ENCODE results near the gene FBXO9.

Gene FBXO9

DNA sequence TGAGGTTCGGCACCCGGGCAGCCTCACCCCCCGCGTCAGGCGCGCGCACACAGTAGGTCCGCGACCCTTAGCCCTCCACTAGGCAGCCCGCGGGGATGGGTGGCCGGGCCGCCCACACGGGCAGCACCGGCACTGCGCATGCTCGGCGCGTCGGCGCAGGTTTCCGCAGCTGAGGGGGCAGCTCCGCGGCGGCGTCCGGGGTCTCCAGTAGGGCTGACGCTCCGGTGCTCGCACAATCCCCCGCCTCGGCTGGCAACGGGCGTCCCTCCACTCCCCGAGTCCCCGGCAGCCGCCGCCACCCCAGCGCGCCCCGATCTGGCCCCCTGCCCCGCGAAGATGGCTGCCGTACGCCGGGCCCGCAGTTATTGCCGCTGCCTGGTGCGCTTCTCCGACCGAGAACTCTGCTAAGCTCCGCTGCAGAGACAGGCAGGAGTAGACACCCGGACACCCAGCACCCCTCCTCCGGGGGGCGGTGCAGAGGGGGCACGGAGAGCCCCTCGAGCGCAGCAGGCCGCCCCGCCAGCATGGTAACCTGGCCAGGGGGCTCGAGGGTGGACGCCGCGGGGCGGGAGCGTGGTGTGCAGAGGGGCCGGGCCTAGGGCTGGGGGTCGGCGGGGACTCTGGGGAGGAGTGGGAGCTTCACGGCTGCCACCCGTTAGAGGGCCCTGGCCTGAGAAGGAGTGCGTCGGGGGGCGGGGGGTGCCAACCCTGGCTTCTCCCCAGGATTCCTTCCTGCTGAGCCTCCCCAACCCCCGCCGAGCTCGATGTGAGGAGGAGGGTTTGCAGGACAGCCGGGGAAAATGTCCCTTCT lies at the start of gene FBXO9:
Gene FBXO9 (plus strand): TSS at position 139 of the 811 bp plus-strand sequence. CDS start 386 bp downstream, at position 525.
- peak; percentile 51 to 67 (median 55) for DNase-seq (ENCODE audit: low read depth in 3 of 3)

GRCh38 chr6:53015486-53015885 lies 49.7 kb upstream of the FBXO9 start:
- no peak for DNase-seq (ENCODE audit: low read depth in 3 of 3)

DNA sequence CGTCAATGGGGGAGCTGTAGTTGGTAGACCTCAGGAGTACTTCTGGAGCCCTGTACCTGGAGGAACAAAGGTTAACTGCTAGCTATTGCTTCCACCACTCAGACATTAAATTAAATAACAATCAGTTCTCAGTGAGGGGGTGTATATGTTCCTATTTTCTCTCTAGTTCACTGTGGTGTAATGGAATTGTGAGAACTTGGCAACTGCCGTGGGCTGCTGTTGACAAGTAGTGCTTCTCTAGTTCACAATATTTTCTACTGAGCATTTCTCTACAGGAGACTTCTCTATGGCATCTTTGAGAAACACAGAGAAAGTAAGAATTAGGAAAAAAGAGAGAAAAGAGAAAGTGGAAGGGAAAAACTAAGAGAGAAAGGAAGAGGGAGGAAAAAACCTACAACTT lies 46.8 kb upstream of the FBXO9 start:
- DNase-seq (ENCODE audit: low read depth in 3 of 3) = no peak

GRCh38 chr6:53020005-53020744 lies 45.0 kb upstream of the FBXO9 start:
- no peak for DNase-seq (ENCODE audit: low read depth in 3 of 3)

GRCh38 chr6:53023323-53023722 lies 41.9 kb upstream of the FBXO9 start:
- no peak for DNase-seq (ENCODE audit: low read depth in 3 of 3)

GRCh38 chr6:53026526-53026925 lies 38.7 kb upstream of the FBXO9 start:
- no peak for DNase-seq (ENCODE audit: low read depth in 3 of 3)

DNA sequence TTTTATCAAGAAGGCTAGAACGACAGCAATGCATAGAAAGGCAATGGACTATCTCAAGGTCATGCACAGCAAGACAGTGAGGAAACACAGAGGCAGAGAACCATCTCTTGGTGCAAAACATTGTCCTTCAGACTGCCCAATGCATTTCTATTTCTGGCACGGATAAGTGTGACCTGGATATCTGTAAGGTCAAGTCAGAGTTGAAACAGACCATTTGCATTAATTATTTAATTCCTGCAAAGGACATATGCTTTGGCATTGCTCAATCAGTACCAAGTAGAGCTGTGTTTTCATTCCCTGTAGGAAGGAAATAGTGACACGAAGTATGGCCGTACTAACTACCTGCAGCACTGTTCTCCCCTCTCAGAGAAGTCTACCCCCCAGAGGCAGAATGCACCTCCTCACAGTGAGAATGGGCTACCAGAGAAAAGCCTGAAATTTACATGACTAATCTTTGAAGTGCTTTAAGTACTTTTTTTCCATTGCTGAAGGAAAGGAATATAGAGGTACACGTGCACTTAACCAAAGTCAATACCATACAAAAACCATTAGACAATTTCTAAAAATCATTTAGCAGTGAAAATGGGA lies 38.0 kb upstream of the FBXO9 start:
- no peak for DNase-seq (ENCODE audit: low read depth in 3 of 3)

DNA sequence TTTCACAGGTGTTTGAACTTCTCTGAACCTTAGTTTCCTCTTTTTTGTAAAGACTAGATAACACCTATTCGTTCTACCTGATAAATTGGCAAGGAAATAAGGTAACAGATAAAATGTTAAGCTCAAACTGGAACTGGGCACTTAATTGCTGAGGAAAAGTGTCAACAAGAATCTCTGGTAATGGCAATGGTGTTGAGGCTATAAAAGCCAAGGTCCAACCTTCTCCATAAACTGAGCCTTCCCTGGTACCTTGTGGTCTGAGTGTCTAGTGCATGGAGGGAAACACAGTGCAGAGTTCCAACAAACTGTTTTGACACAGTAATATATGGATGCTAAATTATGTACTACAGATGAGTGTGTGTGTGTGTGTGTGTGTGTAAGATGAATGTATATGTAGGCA lies 36.7 kb upstream of the FBXO9 start:
- DNase-seq (ENCODE audit: low read depth in 3 of 3) = no peak

- DNase-seq (ENCODE audit: low read depth in 3 of 3) = no peak
Measured at GRCh38 chr6:53029257-53029656, 35.9 kb upstream of the FBXO9 start.

GRCh38 chr6:53029761-53030160 lies 35.4 kb upstream of the FBXO9 start:
- no peak for DNase-seq (ENCODE audit: low read depth in 3 of 3)

GRCh38 chr6:53031281-53031680 lies 33.9 kb upstream of the FBXO9 start:
- no peak for DNase-seq (ENCODE audit: low read depth in 3 of 3)

- no peak for DNase-seq (ENCODE audit: low read depth in 3 of 3)
Measured at GRCh38 chr6:53032849-53033248, 32.4 kb upstream of the FBXO9 start.

- DNase-seq (ENCODE audit: low read depth in 3 of 3) = no peak
Measured at GRCh38 chr6:53033764-53034163, 31.4 kb upstream of the FBXO9 start.

GRCh38 chr6:53035549-53036213 lies 29.5 kb upstream of the FBXO9 start:
- DNase-seq (ENCODE audit: low read depth in 3 of 3) = no peak

DNA sequence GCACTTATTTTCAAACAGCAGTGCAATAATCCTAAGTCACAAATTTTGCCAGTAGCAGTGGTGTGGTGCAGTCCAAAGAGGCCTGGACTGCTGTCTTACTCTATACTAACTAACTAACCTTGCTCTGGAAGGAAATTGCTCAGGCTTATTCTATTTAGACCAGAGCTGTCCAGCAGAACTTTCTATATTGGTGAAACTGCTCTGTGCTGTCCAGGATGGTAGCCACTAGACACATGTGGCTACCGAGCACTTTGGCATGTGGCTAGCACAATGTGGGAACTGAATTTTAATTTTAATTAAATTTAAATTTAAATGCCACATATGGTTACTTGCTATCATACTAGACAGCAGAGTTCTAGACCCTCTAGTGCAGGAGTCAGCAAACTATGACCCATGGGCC lies 27.1 kb upstream of the FBXO9 start:
- no peak for DNase-seq (ENCODE audit: low read depth in 3 of 3)

- no peak for DNase-seq (ENCODE audit: low read depth in 3 of 3)
Measured at GRCh38 chr6:53038596-53038995, 26.6 kb upstream of the FBXO9 start.

- DNase-seq (ENCODE audit: low read depth in 3 of 3) = no peak
Measured at GRCh38 chr6:53041356-53041755, 23.8 kb upstream of the FBXO9 start.

DNA sequence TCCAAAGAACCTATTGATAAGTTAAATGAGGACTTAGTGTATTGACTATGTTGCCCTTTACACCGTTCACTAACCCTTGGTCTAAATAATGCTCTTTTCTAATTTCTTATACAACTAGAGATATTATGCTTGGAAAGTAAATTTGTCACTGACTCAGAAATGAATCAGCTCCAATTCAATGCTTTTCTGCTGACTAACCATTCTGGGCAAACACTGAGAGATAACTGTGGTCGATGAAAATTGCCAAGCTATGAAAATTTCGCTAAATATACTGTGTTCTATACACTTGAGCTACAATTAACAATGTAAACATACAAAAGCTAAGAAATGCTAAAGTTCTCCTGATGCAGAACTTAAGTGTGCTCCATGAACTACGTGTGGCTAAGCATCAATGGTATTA lies 23.1 kb upstream of the FBXO9 start:
- no peak for DNase-seq (ENCODE audit: low read depth in 3 of 3)

- DNase-seq (ENCODE audit: low read depth in 3 of 3) = no peak
Measured at GRCh38 chr6:53043581-53043980, 21.6 kb upstream of the FBXO9 start.

DNA sequence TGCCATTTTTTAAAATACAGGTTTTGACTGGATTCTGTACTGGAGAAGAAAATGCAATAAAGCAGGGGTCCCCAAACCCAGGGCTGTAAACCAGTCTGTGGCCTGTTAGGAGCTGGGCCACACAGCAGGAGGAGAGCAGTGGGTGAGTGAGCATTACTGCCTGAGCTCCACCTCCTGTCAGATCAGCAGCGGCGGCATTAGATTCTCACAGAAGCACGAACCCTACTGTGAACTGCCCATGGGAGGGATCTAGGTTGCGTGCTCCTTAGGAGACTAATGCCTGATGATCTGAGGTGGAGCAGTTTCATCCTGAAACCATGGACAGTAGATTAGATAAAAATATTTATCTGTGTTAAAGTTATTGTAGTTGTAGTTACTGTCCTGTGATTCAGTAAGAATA lies 21.1 kb upstream of the FBXO9 start:
- no peak for DNase-seq (ENCODE audit: low read depth in 3 of 3)

GRCh38 chr6:53044572-53044971 lies 20.6 kb upstream of the FBXO9 start:
- no peak for DNase-seq (ENCODE audit: low read depth in 3 of 3)

Data from stimulated activated CD4-positive, alpha-beta T cell treated with anti-CD3 and anti-CD28 coated beads, TNF-alpha, amount 100 ng/mL, for 24 hours (primary cell).